GM15510 (cell line): ENCODE measurements around the gene BICD1.

Experiments
- POLR2A ChIP-seq: IDR thresholded peaks from 3 replicates; pipeline ENCODE4 v1.6.1; 2011; ENCODE audit warnings: borderline replicate concordance; ENCODE audit not compliant: insufficient read length; ENCODE audit errors: extremely low read depth

Gene BICD1

GRCh38 chr12:32334371-32334777 is 227.7 kb downstream of the BICD1 start:
- no peak for TF ChIP-seq POLR2A

- no peak for TF ChIP-seq POLR2A
Observed at GRCh38 chr12:32336261-32336660, 229.6 kb downstream of the BICD1 start.

GRCh38 chr12:32343496-32343895 is 236.8 kb downstream of the BICD1 start:
- TF ChIP-seq POLR2A = no peak

GRCh38 chr12:32344047-32344446 is 237.4 kb downstream of the BICD1 start:
- no peak for TF ChIP-seq POLR2A

GRCh38 chr12:32353540-32353939 is 246.9 kb downstream of the BICD1 start:
- TF ChIP-seq POLR2A = no peak

GRCh38 chr12:32357601-32358249 is 251.1 kb downstream of the BICD1 start:
- no peak for TF ChIP-seq POLR2A

- no peak for TF ChIP-seq POLR2A
Observed at GRCh38 chr12:32360956-32361355, 254.3 kb downstream of the BICD1 start.

- no peak for TF ChIP-seq POLR2A
Observed at GRCh38 chr12:32362892-32363291, 256.2 kb downstream of the BICD1 start.

GRCh38 chr12:32365473-32366064 is 258.9 kb downstream of the BICD1 start:
- no peak for TF ChIP-seq POLR2A

- no peak for TF ChIP-seq POLR2A
Observed at GRCh38 chr12:32366714-32367113, 260.1 kb downstream of the BICD1 start.

GRCh38 chr12:32367381-32367780 is 260.7 kb downstream of the BICD1 start:
- no peak for TF ChIP-seq POLR2A

- TF ChIP-seq POLR2A = no peak
Observed at GRCh38 chr12:32369202-32369601, 262.6 kb downstream of the BICD1 start.

GRCh38 chr12:32377344-32378055 is 270.9 kb downstream of the BICD1 start:
- TF ChIP-seq POLR2A = no peak

GRCh38 chr12:32379213-32379612 is 272.6 kb downstream of the BICD1 start:
- no peak for TF ChIP-seq POLR2A

- TF ChIP-seq POLR2A = no peak
Observed at GRCh38 chr12:32379667-32380066, 273.0 kb downstream of the BICD1 start.

GRCh38 chr12:32382226-32382625 is 275.6 kb downstream of the BICD1 start:
- no peak for TF ChIP-seq POLR2A
